ENCODE measurements around the gene CELA2A.
"Not testable (repeated sequence)": the region's sequence is repeated elsewhere in the genome, so short reads cannot be mapped to it uniquely, and the experiment has no call there.

Gene CELA2A

GRCh38 chr1:15488371-15488770 is 31.8 kb downstream of the CELA2A start:
- no peak for TF ChIP-seq ZFX (IDR thresholded peaks at IDR 0.05; ENCODE audit: borderline replicate concordance)
- TF ChIP-seq CTCF (IDR thresholded peaks at IDR 0.05), result no peak
- no peak overlapping the region for H3K27ac ChIP-seq

GRCh38 chr1:15489052-15489736 is 32.7 kb downstream of the CELA2A start:
- TF ChIP-seq CTCF (IDR thresholded peaks at IDR 0.05) (no peak), ZFX (IDR thresholded peaks at IDR 0.05; ENCODE audit: borderline replicate concordance) (no peak)
- no peak overlapping the region for H3K27ac ChIP-seq

- not testable (repeated sequence) for H3K27ac ChIP-seq
Observed at GRCh38 chr1:15491010-15491409, 34.5 kb downstream of the CELA2A start.

- no peak overlapping the region for H3K27ac ChIP-seq
- no peak for TF ChIP-seq ZFX (IDR thresholded peaks at IDR 0.05; ENCODE audit: borderline replicate concordance)
- TF ChIP-seq CTCF (IDR thresholded peaks at IDR 0.05), result no peak
Observed at GRCh38 chr1:15492596-15492995, 36.1 kb downstream of the CELA2A start.

GRCh38 chr1:15493869-15494390 is 37.4 kb downstream of the CELA2A start:
- no peak overlapping the region for H3K27ac ChIP-seq
- TF ChIP-seq ZFX (IDR thresholded peaks at IDR 0.05; ENCODE audit: borderline replicate concordance) (no peak), CTCF (IDR thresholded peaks at IDR 0.05) (no peak)

GRCh38 chr1:15500184-15501178 is 43.9 kb downstream of the CELA2A start:
- TF ChIP-seq ZFX (IDR thresholded peaks at IDR 0.05; ENCODE audit: borderline replicate concordance) (no peak), CTCF (IDR thresholded peaks at IDR 0.05) (no peak)
- H3K27ac ChIP-seq, result no peak overlapping the region

GRCh38 chr1:15501208-15502032 is 44.9 kb downstream of the CELA2A start:
- TF ChIP-seq ZFX (IDR thresholded peaks at IDR 0.05; ENCODE audit: borderline replicate concordance) (no peak), CTCF (IDR thresholded peaks at IDR 0.05) (peak; percentile 87)
- H3K27ac ChIP-seq, result no peak overlapping the region

Data from 22Rv1 (cell line).